H1 (cell line): ENCODE results near the gene TAS2R16. TPM values are rescaled to one million over a fixed set of nuclear protein-coding genes. Genes with fewer than 3 reads are reported as not detected.

ENCODE experiments used
- CTCF ChIA-PET: fragments of 300-600 bp; sonication (Branson Sonifier 250); formaldehyde crosslinking; loops from one replicate; lab custom pipeline; 2021; ENCODE audit not compliant: partially characterized antibody; lab: Charles Lee
- POLR2A ChIA-PET: fragments of 300-600 bp; sonication (Branson Sonifier 250); formaldehyde crosslinking; loops from one replicate; lab custom pipeline; 2021; ENCODE audit warnings: inconsistent platforms; ENCODE audit not compliant: partially characterized antibody; lab: Charles Lee
- DNase-seq, 2 experiments: peaks; one replicate each; pipeline versions ENCODE4 v3.0.0 to v3.0.0-alpha.2; 2010 to 2022; ENCODE audit warnings: low spot score in 2 of 2, low read depth in 1 of 2, mixed read lengths in 1 of 2
- FAIRE-seq: peaks from 2 replicates; lab custom pipeline; 2011; peaks lifted over from hg19 to GRCh38; lab: Jason Lieb, UNC
- H2AFZ ChIP-seq: 2 replicates; pipeline ENCODE4 v1.8.1; 2012; ENCODE audit warnings: low read length, inconsistent platforms
- H2AK5ac ChIP-seq: 2 replicates; pipeline ENCODE4 v1.6.1; 2013; ENCODE audit warnings: low read depth, low read length
- H2BK120ac ChIP-seq: replicated peaks from 2 replicates; pipeline ENCODE3; 2013; ENCODE audit warnings: low read depth, low read length, inconsistent platforms
- H2BK12ac ChIP-seq: 2 replicates; pipeline ENCODE4 v1.6.1; 2013; ENCODE audit warnings: low read depth, low read length
- H2BK15ac ChIP-seq: 2 replicates; pipeline ENCODE4 v1.6.1; 2013; ENCODE audit warnings: low read length
- H2BK20ac ChIP-seq: 2 replicates; pipeline ENCODE4 v1.6.1; 2013; ENCODE audit warnings: low read length
- H2BK5ac ChIP-seq: 2 replicates; pipeline ENCODE4 v1.6.1; 2013; ENCODE audit warnings: low read depth, low read length
- H3K14ac ChIP-seq: 2 replicates; pipeline ENCODE4 v1.6.1; 2013; ENCODE audit warnings: inconsistent platforms; ENCODE audit not compliant: insufficient read length
- H3K18ac ChIP-seq: 2 replicates; pipeline ENCODE4 v1.6.1; 2013; ENCODE audit warnings: low read length; ENCODE audit errors: extremely low read depth
- H3K23ac ChIP-seq: 2 replicates; pipeline ENCODE4 v1.6.1; 2013; ENCODE audit warnings: inconsistent platforms; ENCODE audit not compliant: insufficient read length
- H3K23me2 ChIP-seq: 2 replicates; pipeline ENCODE4 v1.6.1; 2013; ENCODE audit warnings: low read depth, low read length
- H3K27ac ChIP-seq: 2 replicates; pipeline ENCODE4 v1.6.1; 2011; ENCODE audit warnings: low read depth, low read length, inconsistent platforms
- H3K27me3 ChIP-seq, 4 experiments: replicated peaks in 1 of 4; 1 replicate in 1 of 4; 2 replicates in 3 of 4; pipeline versions ENCODE4 v1.6.1 to v1.8.1; 2011 to 2013; ENCODE audit warnings: low read length in 3 of 4, mild to moderate bottlenecking in 3 of 4, inconsistent platforms in 2 of 4, mixed read lengths in 2 of 4, moderate library complexity in 1 of 4; ENCODE audit not compliant: control insufficient read depth in 3 of 4, insufficient read depth in 3 of 4; ENCODE audit errors: extremely low read depth in 1 of 4
- H3K36me3 ChIP-seq, 4 experiments: 2 replicates each; pipeline versions ENCODE4 v1.6.1 to v1.8.1; 2011 to 2013; ENCODE audit warnings: mild to moderate bottlenecking in 4 of 4, low read length in 3 of 4, moderate library complexity in 2 of 4, control low read depth in 1 of 4, inconsistent platforms in 1 of 4; ENCODE audit not compliant: insufficient read depth in 4 of 4, control insufficient read depth in 2 of 4
- H3K4ac ChIP-seq: replicated peaks from 2 replicates; pipeline ENCODE3; 2013; ENCODE audit warnings: low read length, low read depth, mixed read lengths, inconsistent platforms; ENCODE audit not compliant: insufficient read length
- H3K4me1 ChIP-seq, 4 experiments: replicated peaks in 1 of 4; 1 replicate in 1 of 4; 2 replicates in 3 of 4; pipeline versions ENCODE4 v1.6.1 to v1.8.1; 2011 to 2013; ENCODE audit warnings: low read length in 3 of 4, inconsistent platforms in 2 of 4, mixed read lengths in 1 of 4; ENCODE audit not compliant: insufficient read depth in 4 of 4, control insufficient read depth in 3 of 4
- H3K4me2 ChIP-seq, 2 experiments: 2 replicates each; pipeline versions ENCODE4 v1.6.1 to v1.8.1; 2011 to 2013; ENCODE audit warnings: low read depth in 2 of 2, low read length in 2 of 2, control low read depth in 1 of 2, inconsistent platforms in 1 of 2, mild to moderate bottlenecking in 1 of 2; ENCODE audit not compliant: insufficient read depth in 1 of 2
- H3K4me3 ChIP-seq, 4 experiments: fragments of 200-600, 300-600 bp in 1 of 4; sonication (generic), shearing (Covaris generic), sonication (Bioruptor Twin) in 1 of 4; 2 replicates each; pipeline versions ENCODE4 v1.5.1 to v1.8.1; 2011 to 2016; ENCODE audit warnings: low read length in 4 of 4, low read depth in 3 of 4, control low read depth in 2 of 4, inconsistent platforms in 2 of 4, mild to moderate bottlenecking in 2 of 4, mixed read lengths in 1 of 4, moderate library complexity in 1 of 4; ENCODE audit not compliant: insufficient read depth in 2 of 4; ENCODE audit errors: extremely low read depth in 1 of 4
- H3K56ac ChIP-seq: replicated peaks from 2 replicates; pipeline ENCODE3; 2013; ENCODE audit warnings: low read depth, mild to moderate bottlenecking, mixed read lengths, low read length, inconsistent platforms; ENCODE audit not compliant: insufficient read length
- H3K79me1 ChIP-seq: 2 replicates; pipeline ENCODE4 v1.6.1; 2013; ENCODE audit warnings: low read depth, low read length, control low read depth
- H3K79me2 ChIP-seq, 2 experiments: 2 replicates each; pipeline versions ENCODE4 v1.6.1 to v1.8.1; 2012 to 2013; ENCODE audit warnings: low read length in 2 of 2, mild to moderate bottlenecking in 2 of 2, inconsistent platforms in 1 of 2; ENCODE audit not compliant: insufficient read depth in 2 of 2, control insufficient read depth in 1 of 2
- H3K9ac ChIP-seq, 4 experiments: replicated peaks in 1 of 4; 1 replicate in 1 of 4; 2 replicates in 3 of 4; pipeline versions ENCODE4 v1.6.1 to v1.8.1; 2011 to 2013; ENCODE audit warnings: low read depth in 3 of 4, low read length in 3 of 4, control low read depth in 2 of 4, mild to moderate bottlenecking in 2 of 4, moderate library complexity in 2 of 4, inconsistent platforms in 1 of 4; ENCODE audit errors: extremely low read depth in 1 of 4
- H3K9me3 ChIP-seq, 2 experiments: 2 replicates each; pipeline versions ENCODE4 v1.6.1 to v1.8.1; 2012 to 2013; ENCODE audit warnings: mild to moderate bottlenecking in 2 of 2, moderate library complexity in 2 of 2, control low read depth in 1 of 2, inconsistent platforms in 1 of 2, low read depth in 1 of 2, low read length in 1 of 2, mixed read lengths in 1 of 2; ENCODE audit not compliant: insufficient read depth in 2 of 2
- H4K20me1 ChIP-seq, 2 experiments: replicated peaks in 1 of 2; 2 replicates each; pipeline versions ENCODE3 to v1.8.1; 2011 to 2013; ENCODE audit warnings: inconsistent platforms in 2 of 2, low read length in 2 of 2, mild to moderate bottlenecking in 1 of 2; ENCODE audit not compliant: insufficient read depth in 2 of 2, control insufficient read depth in 1 of 2
- H4K5ac ChIP-seq: 2 replicates; pipeline ENCODE4 v1.6.1; 2013; ENCODE audit warnings: low read length, low read depth, mixed read lengths, inconsistent platforms; ENCODE audit not compliant: insufficient read length
- H4K8ac ChIP-seq: 2 replicates; pipeline ENCODE4 v1.8.0; 2013; ENCODE audit warnings: mild to moderate bottlenecking, moderate library complexity, low read length, inconsistent platforms; ENCODE audit not compliant: insufficient read depth; ENCODE audit errors: extremely low read depth
- H4K91ac ChIP-seq: replicated peaks from 2 replicates; pipeline ENCODE3; 2013; ENCODE audit warnings: low read length, mixed read lengths, inconsistent platforms; ENCODE audit not compliant: insufficient read length
- BRCA1 ChIP-seq: IDR thresholded peaks from 2 replicates; pipeline ENCODE4 v1.6.1; 2012; ENCODE audit warnings: low read depth, low read length, improper control_type of control experiment
- CBX5 ChIP-seq: fragments of 300-800, 300-1000 bp; sonication (generic); IDR thresholded peaks from 2 replicates; pipeline ENCODE4 v1.7.1; 2016; ENCODE audit warnings: antibody characterized with exemption, low read length, low read depth
- CTBP2 ChIP-seq: IDR thresholded peaks from 2 replicates; pipeline ENCODE4 v1.7.0; 2011; ENCODE audit warnings: borderline replicate concordance, mild to moderate bottlenecking, moderate library complexity, mixed read lengths, low read length; ENCODE audit not compliant: insufficient read depth, insufficient read length
- HDAC6 ChIP-seq: IDR thresholded peaks from one replicate; pipeline ENCODE4 v1.7.1; 2012; ENCODE audit warnings: low read depth, mild to moderate bottlenecking, inconsistent platforms, low read length, moderate library complexity
- NRF1 ChIP-seq: IDR thresholded peaks from 2 replicates; pipeline ENCODE4 v1.6.1; 2011; ENCODE audit warnings: mild to moderate bottlenecking, low read depth, low read length, improper control_type of control experiment
- SIRT6 ChIP-seq: IDR thresholded peaks from one replicate; pipeline ENCODE4 v1.7.1; 2012; ENCODE audit warnings: low read length, inconsistent platforms
- ZNF274 ChIP-seq: IDR thresholded peaks from 2 replicates; pipeline ENCODE4 v1.7.0; 2012; ENCODE audit warnings: low read length, borderline replicate concordance; ENCODE audit errors: extremely low read depth
- long read RNA-seq, 2 experiments: library from RNA in 1 of 2; library from capped mRNA in 1 of 2; stranded (forward); transcript quantifications; one replicate each; pipeline ENCODE4 v2.0.0, GENCODE V29; 2021; ENCODE audit warnings: inconsistent platforms in 1 of 2
- polyA minus RNA-seq, 3 experiments: library from RNA; depleted of rRNA, polyadenylated mRNA; stranded (reverse); fragments of >200 nt; gene quantifications; 1 replicate in 2 of 3; 2 replicates in 1 of 3; pipeline ENCODE4 v1.2.3, GENCODE V29; 2011
- polyA plus RNA-seq, 7 experiments: library from polyadenylated mRNA; depleted of rRNA in 3 of 7; stranded (reverse) in 5 of 7; unstranded in 2 of 7; fragments of >200 nt in 5 of 7; fragments of 200-250 nt in 2 of 7; gene quantifications; 1 replicate in 5 of 7; 2 replicates in 1 of 7; 4 replicates in 1 of 7; pipeline versions ENCODE4 v1.2.1 to v1.2.3, GENCODE V29; 2011 to 2013; ENCODE audit warnings: missing spikeins in 2 of 7, mixed read lengths in 2 of 7
- total RNA-seq: library from RNA; stranded (reverse); fragmentation: NEBNext Ultra II Directional; extraction: Animal tissue kit (Norgen Biotek cat#: 25700); gene quantifications from 2 replicates; pipeline ENCODE4 v1.2.1, GENCODE V29; 2021
- TF ChIP-seq, protein P1 (sequence below): IDR thresholded peaks from 2 replicates; pipeline ENCODE4 v1.6.1; 2012; ENCODE audit warnings: low read length, inconsistent platforms

TAS2R16 gene, protein sequence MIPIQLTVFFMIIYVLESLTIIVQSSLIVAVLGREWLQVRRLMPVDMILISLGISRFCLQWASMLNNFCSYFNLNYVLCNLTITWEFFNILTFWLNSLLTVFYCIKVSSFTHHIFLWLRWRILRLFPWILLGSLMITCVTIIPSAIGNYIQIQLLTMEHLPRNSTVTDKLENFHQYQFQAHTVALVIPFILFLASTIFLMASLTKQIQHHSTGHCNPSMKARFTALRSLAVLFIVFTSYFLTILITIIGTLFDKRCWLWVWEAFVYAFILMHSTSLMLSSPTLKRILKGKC
- total RNA-seq, result not detected in 2 replicates
- not detected in 2 replicates for polyA plus RNA-seq (2011; rRNA removed)
- polyA plus RNA-seq (2011; cell fraction: cytosol; rRNA removed), result not detected
- polyA plus RNA-seq (2011; cell fraction: nucleus; rRNA removed), result not detected
- not detected in 4 replicates for polyA plus RNA-seq (2012, experiment 1 of 2)
- polyA plus RNA-seq (2012, experiment 2 of 2), result not detected
- polyA plus RNA-seq (2013, experiment 1 of 2), result not detected
- polyA plus RNA-seq (2013, experiment 2 of 2), result not detected
- polyA minus RNA-seq (2011; rRNA and poly(A)+ RNA removed), result not detected in 2 replicates
- not detected for polyA minus RNA-seq (2011; cell fraction: cytosol; rRNA and poly(A)+ RNA removed)
- not detected for polyA minus RNA-seq (2011; cell fraction: nucleus; rRNA and poly(A)+ RNA removed)
- long read RNA-seq, experiment 1, result 0 reads
- long read RNA-seq, experiment 2, result 0 reads

DNA sequence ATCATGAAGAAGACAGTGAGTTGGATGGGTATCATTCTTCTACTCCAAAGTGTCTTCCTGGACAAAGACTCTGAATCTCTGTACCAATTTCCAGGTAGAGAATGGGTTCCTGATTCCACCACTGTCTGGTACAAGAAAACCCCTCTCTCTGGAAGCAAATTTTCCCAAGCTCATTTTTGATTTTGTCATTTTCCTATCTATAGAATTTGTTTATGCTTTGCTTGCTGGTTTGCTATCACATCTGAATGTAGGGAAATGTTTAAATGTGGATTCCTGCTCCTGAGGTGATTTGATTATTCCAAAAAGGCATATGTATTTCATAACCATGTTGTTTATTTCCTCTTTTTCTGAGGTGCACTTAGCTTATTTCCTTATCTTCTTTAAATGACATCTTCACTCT lies at the start of gene TAS2R16:
TAS2R16 (minus strand) TSS at position 101 of the 400 bp plus-strand sequence; CDS start at position 35, 66 bp downstream.
- no peak within 1 kb of the TSS for H4K8ac ChIP-seq
- no peaks in the 10 kb centered on the region for H3K9me3 ChIP-seq
- no peak within 1 kb of the TSS for H2BK20ac ChIP-seq
- H3K36me3 ChIP-seq, result no peaks in the 10 kb centered on the region
- no peak within 1 kb of the TSS for H3K56ac ChIP-seq
- no peak within 1 kb of the TSS for H2BK5ac ChIP-seq
- no peaks in the 10 kb centered on the region for H3K4me1 ChIP-seq
- no peak within 1 kb of the TSS for H4K91ac ChIP-seq
- no peak within 1 kb of the TSS for H2BK120ac ChIP-seq
- no peaks in the 10 kb centered on the region for H3K79me1 ChIP-seq
- no peaks in the 10 kb centered on the region for H4K20me1 ChIP-seq
- H3K4ac ChIP-seq, result no peak within 1 kb of the TSS
- CTCF ChIA-PET, result no interaction called here
- H3K27me3 ChIP-seq, result no peaks in the 10 kb centered on the region
- no peak within 1 kb of the TSS for H2AFZ ChIP-seq
- no peak within 1 kb of the TSS for H2AK5ac ChIP-seq
- POLR2A ChIA-PET, result no interaction called here
- no peak for TF ChIP-seq CTBP2
- no peak for TF ChIP-seq ZNF274
- TF ChIP-seq, protein P1, sequence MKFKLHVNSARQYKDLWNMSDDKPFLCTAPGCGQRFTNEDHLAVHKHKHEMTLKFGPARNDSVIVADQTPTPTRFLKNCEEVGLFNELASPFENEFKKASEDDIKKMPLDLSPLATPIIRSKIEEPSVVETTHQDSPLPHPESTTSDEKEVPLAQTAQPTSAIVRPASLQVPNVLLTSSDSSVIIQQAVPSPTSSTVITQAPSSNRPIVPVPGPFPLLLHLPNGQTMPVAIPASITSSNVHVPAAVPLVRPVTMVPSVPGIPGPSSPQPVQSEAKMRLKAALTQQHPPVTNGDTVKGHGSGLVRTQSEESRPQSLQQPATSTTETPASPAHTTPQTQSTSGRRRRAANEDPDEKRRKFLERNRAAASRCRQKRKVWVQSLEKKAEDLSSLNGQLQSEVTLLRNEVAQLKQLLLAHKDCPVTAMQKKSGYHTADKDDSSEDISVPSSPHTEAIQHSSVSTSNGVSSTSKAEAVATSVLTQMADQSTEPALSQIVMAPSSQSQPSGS, result no peak
- TF ChIP-seq CBX5, result no peak
- no peak for TF ChIP-seq SIRT6
- TF ChIP-seq NRF1, result no peak
- no peak for TF ChIP-seq HDAC6
- TF ChIP-seq BRCA1, result no peak
- TF ChIP-seq, all 59 proteins: peak for 0
- H3K79me2 ChIP-seq, result no peaks in the 10 kb centered on the region
- DNase-seq, result no peak
- no peak within 1 kb of the TSS for H2BK12ac ChIP-seq
- H3K23me2 ChIP-seq, result no peaks in the 10 kb centered on the region; the same call in 1 of the 2 replicates
- H3K9ac ChIP-seq, result no peak within 1 kb of the TSS
- no peak within 1 kb of the TSS for H3K4me3 ChIP-seq
- no peak within 1 kb of the TSS for H4K5ac ChIP-seq
- FAIRE-seq, result no peak
- H3K4me2 ChIP-seq, result no peak within 1 kb of the TSS
- no peak within 1 kb of the TSS for H3K27ac ChIP-seq
- H2BK15ac ChIP-seq, result no peak within 1 kb of the TSS
- no peak within 1 kb of the TSS for H3K14ac ChIP-seq
- H3K18ac ChIP-seq, result no peak within 1 kb of the TSS
- no peak within 1 kb of the TSS for H3K23ac ChIP-seq
